NCI-H526 treated with DMSO at 0.1 percent for 48 hours (cell line): ENCODE results near the gene SPRING1.
"Not testable (repeated sequence)": the region's sequence is repeated elsewhere in the genome, so short reads cannot be mapped to it uniquely, and the experiment has no call there.

Source experiments
- DNase-seq: peaks from one replicate; lab custom pipeline; 2025; lab: John Stamatoyannopoulos, UW

The SPRING1 gene, protein sequence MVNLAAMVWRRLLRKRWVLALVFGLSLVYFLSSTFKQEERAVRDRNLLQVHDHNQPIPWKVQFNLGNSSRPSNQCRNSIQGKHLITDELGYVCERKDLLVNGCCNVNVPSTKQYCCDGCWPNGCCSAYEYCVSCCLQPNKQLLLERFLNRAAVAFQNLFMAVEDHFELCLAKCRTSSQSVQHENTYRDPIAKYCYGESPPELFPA

DNA sequence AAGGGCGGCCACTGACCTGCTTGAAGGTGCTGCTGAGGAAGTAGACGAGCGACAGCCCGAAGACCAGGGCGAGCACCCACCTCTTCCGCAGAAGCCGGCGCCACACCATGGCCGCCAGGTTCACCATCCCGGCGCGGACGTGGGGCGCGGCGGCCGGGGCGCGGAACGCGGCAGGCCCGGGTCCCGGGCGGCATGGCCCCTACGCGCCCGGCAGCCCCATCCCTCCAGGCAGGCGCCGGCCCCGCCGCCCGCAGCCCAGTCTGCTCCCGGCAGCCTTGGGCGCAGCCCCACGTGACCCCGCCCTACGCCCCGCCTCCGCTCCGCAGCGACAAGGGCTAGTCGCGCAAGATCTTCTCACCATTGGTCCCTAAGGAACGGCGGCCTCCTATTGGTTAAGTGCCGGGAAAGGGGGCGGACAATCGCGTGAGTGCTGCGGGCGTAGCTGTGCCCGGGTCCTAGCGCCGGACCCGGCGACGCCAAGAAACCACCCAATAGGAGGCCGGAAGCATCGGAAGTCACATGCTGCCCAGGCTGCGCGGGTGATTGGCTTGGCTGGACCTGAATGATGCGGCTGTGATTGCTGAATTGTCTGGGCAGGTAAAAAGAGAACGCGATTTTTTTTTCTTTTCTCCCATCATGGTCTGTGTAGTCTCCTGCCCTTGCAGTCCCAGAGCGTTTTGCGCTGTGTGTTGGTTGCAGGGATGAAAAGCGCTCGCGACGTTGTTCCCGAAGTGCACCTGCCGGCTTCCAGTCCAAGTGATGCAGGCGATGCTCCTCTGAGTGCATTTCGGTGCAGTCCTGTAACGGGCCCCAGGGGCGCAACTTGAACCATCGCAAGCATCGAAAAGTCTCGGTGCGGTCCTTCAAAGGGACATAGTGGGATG, at the start of gene SPRING1, which contains the start of gene RNFT2:
TSS of gene SPRING1 (minus strand) at position 296 of the 884 bp plus-strand sequence. CDS start at position 127, 169 bp downstream.
TSS of gene RNFT2 (plus strand) at position 542 of the 884 bp plus-strand sequence. CDS start 2,183 bp downstream, outside the sequence.
- DNase-seq: peak; percentile 97

- no peak for DNase-seq
Observed at GRCh38 chr12:116784238-116784612, 46.4 kb upstream of the SPRING1 start.

GRCh38 chr12:116783525-116784237, 45.8 kb upstream of the SPRING1 start:
- no peak for DNase-seq

GRCh38 chr12:116780942-116781341, 43.1 kb upstream of the SPRING1 start:
- DNase-seq: no peak

DNA sequence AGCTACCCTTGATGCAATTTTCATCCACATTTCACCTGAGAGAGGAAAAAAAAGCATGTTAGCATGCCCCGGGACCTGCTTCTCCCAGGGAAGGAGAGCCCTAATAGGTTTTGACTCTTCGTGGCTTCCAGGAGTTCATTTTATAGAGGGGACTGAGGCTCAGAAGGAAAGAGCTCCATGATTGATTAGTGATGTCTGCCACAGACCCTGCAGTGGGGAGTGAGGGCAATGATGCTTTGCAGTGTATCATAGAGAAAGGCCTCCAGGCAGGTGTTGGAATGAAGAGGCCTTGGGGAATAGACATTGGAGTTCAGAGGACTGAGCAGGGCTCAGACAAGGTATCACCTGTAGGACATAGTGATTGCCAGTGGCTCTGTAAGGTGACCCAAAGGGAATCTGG, 41.7 kb upstream of the SPRING1 start:
- DNase-seq: no peak

DNA sequence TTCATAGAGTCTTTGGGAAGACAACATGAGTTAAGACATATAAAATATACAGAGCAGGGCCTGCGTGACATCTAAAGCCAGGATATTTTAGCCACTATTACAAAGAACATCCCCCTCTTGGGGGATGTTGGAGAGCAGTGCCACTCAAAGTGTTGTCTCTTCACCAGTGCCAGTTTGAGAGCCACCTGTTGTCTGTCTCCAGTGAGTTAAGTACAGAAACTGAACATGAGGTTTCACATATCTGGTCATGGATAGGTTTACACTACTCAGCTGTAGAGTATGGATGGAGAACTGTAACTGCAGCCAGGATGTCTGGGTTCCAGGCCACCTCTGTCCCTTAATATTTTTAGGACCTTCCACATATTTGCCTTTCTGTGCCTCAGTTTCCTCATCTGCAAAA, 39.4 kb upstream of the SPRING1 start:
- no peak for DNase-seq

- no peak for DNase-seq
Observed at GRCh38 chr12:116774020-116774419, 36.2 kb upstream of the SPRING1 start.

GRCh38 chr12:116773276-116773731, 35.4 kb upstream of the SPRING1 start:
- no peak for DNase-seq

DNA sequence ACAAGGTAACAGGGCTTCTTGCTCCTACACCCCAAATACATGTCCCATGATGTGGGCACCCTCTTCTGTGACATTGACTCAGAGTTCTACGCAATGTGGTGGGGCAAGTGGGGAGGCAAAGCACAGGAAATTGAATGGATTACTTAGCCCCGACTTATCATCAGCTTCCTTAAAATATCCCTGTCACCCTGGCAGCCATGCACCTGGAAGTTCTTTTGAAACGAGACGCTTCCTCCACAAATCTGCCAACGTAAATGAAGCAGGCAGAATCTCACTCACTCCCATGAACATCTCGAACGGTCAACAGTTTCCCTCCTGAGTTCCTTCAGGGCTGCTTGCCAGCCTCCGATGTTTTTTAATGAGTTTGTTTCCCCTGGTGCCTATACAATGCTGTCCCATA, 33.8 kb upstream of the SPRING1 start:
- DNase-seq: no peak

GRCh38 chr12:116766746-116767145, 28.9 kb upstream of the SPRING1 start:
- DNase-seq: no peak

GRCh38 chr12:116766285-116766684, 28.4 kb upstream of the SPRING1 start:
- DNase-seq: no peak

DNA sequence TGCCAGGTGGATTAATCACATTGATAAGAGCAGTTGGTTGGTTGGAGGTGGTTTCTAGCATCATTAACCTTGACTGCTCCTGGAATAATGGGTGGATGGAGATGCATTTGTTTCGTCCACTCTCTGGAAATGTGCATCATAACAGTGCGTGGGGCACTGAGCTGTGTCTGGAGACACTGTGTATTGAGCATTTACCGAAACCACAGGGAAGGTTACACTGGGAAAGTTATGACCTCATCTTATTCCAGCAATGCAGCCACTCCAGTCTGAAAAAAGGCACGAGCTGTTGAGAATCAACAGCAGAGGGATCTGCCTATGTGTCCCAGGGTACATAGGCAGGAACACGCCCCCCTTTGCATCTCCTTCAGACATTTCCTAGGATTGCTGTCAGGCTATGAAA, 27.4 kb upstream of the SPRING1 start:
- no peak for DNase-seq

DNA sequence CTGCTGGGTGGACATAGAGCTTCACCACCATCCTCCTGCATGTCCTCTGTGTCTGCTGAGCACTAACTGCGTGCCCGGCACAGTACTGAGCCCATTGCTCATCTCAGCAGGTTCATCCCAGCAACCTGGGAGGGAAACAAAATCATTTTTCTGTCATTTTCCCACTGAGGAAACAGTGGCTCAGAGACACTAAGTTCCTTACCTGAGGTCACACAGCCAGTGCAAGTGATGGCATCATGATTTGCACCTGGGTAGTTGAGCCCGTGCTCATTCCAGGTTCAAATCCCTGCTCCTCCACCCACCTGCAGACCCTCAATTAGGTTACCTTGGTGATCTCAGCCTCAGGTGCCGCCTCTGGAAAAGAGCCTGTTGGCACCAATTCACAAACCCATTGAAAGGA, 23.6 kb upstream of the SPRING1 start:
- no peak for DNase-seq

DNA sequence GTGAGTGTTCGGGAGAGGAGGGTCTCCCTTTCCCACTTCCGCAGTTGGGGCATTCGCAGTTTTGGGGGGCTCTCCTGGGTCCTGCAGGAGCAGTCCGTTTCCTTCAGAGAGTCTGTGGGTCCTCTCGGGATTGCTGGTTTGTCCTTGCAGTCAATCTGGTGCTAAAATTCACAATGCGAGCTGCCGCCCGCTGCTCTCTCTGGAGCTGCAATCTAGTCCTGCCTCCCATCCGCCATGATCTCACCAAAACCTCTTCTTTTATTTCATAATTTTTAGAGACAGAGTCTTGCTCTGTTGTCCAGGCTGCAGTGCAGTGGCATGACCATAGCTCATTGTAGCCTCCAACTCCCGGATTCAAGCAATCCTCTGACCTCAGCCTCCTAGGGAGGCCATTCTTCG, 22.8 kb upstream of the SPRING1 start:
- DNase-seq: no peak

DNA sequence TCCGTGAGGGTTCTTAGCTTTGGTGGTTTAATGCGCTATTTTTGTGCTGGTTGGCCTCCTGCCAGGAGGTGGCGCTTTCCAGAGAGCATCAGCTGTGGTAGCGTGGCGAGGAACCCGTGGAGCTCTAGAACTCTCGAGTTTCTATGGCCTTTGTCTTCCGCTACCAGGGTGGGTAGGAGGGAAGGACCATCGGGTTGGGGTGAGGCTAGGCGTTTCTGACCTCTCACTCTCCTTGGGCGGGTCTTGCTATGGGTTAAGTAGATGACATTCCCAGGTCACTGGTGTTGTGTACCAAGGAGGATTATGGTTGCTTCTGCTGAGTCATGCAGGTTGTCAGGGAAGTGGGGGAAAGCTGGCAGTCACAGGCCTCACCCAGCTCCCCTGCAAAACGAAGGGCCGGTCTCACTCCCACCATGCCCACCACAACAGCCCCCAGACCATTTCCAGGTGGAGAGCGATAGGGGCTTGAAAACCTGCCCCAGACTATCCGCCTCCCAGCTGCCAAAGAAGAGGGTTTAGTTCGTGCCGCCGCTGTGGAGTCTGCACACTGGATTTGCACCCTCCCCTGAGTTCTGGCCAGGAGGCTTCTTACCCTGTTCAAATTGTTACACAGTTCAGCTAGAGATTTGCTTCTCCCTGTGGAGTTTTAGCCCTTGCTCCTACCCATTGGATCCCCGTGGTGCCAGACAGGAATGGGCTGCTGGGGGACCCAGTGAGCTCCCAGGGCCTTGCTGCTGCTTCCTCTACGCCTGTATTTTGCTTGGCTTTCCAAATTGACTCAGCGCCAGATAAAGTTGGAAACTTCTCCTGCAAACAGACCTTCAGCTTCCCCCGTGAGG, 22.1 kb upstream of the SPRING1 start:
- DNase-seq: no peak

DNA sequence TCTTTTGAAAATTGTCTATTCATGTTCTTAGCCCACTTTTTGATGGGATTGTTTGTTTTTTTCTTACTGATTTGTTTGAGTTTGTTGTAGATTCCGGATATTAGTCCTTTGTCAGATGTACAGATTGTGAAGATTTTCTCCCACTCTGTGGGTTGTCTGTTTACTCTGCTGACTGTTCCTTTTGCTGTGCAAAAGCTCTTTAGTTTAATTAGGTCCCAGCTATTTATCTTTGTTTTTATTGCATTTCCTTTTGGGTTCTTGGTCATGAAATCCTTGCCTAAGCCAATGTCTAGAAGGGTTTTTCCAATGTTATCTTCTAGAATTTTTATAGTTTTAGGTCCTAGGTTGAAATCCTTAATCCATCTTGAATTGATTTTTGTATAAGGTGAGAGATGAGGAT, 16.9 kb upstream of the SPRING1 start:
- not testable (repeated sequence) for DNase-seq

DNA sequence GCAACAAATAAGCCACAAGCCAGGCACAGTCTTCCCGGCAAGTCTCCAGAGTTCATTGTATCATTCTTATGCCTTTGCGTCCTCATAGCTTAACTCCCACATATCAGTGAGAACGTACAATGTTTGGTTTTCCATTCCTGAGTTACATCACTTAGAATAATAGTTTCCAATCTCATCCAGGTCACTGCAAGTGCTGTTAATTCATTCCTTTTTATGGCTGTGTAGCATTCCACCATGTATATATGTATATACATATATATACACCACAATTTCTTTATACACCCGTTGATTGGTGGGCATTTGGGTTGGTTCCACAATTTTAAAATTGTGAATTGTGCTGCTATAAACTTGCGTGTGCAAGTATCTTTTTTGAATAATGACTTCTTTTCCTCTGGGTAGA, 16.2 kb upstream of the SPRING1 start:
- not testable (repeated sequence) for DNase-seq

- no peak for DNase-seq
Observed at GRCh38 chr12:116750298-116750697, 12.4 kb upstream of the SPRING1 start.

DNA sequence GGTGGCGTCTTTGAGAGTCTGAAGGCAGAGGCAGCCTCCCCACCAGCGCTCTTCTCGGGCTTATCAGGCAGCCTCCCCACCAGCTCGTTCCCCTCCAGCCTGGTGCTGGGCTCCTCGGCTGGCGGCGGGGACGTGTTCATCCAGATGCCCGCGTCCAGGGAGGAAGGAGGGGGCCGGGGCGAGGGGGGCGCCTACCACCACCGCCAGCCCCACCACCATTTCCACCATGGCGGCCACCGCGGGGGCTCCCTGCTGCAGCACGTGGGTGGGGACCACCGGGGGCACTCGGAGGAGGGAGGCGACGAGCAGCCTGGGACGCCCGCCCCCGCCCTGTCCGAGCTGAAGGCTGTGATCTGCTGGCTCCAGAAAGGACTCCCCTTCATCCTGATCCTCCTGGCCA, 12.0 kb upstream of the SPRING1 start:
- no peak for DNase-seq

GRCh38 chr12:116745554-116745953, 7.7 kb upstream of the SPRING1 start:
- DNase-seq: no peak

- no peak for DNase-seq
Observed at GRCh38 chr12:116744766-116745165, 6.9 kb upstream of the SPRING1 start.

- DNase-seq: not testable (repeated sequence)
Observed at GRCh38 chr12:116742787-116743186, 4.9 kb upstream of the SPRING1 start.
